Suprapubic skin (tissue), 4 donors: Measurements from ENCODE around the gene RCHY1. TPM values are rescaled to one million over a fixed set of nuclear protein-coding genes. Genes with fewer than 3 reads are reported as not detected.
"Not testable (repeated sequence)": the region's sequence is repeated elsewhere in the genome, so short reads cannot be mapped to it uniquely, and the experiment has no call there.

Experiments used
- DNase-seq, 2 donors: peaks; one replicate each; pipeline ENCODE4 v3.0.0-alpha.2; 2019; ENCODE audit warnings: low spot score in 2 of 2
- H3K27ac ChIP-seq: fragments of 200-600 bp; sonication (generic); one replicate; pipeline ENCODE4 v1.5.1; 2019
- H3K27me3 ChIP-seq: fragments of 200-600 bp; sonication (generic); one replicate; pipeline ENCODE4 v1.5.1; 2019
- H3K36me3 ChIP-seq: fragments of 200-600 bp; sonication (generic); one replicate; pipeline ENCODE4 v1.5.1; 2019
- H3K4me1 ChIP-seq: fragments of 200-600 bp; sonication (generic); one replicate; pipeline ENCODE4 v1.5.1; 2019
- H3K4me3 ChIP-seq: fragments of 200-600 bp; sonication (generic); one replicate; pipeline ENCODE4 v1.5.1; 2019; ENCODE audit warnings: mild to moderate bottlenecking
- H3K9me3 ChIP-seq: fragments of 200-600 bp; sonication (generic); one replicate; pipeline ENCODE4 v1.5.1; 2019
- CTCF ChIP-seq, 2 donors: fragments of 200-600 bp in 1 of 2; fragments of 450-650 bp in 1 of 2; sonication (generic) in 1 of 2; IDR thresholded peaks; one replicate each; pipeline ENCODE4 v1.5.1; 2016 to 2019; ENCODE audit warnings: antibody characterized with exemption in 2 of 2, mild to moderate bottlenecking in 1 of 2, moderate library complexity in 1 of 2
- EP300 ChIP-seq: sonication (generic); formaldehyde crosslinking; IDR thresholded peaks from one replicate; pipeline ENCODE4 v1.6.1; 2017; ENCODE audit warnings: antibody characterized with exemption
- POLR2A ChIP-seq, 2 donors: fragments of 450-650 bp; IDR thresholded peaks; one replicate each; pipeline ENCODE4 v1.6.1; 2017; ENCODE audit warnings: antibody characterized with exemption in 2 of 2, mild to moderate bottlenecking in 2 of 2, moderate library complexity in 2 of 2
- POLR2AphosphoS5 ChIP-seq, 3 donors: sonication (generic); formaldehyde crosslinking; IDR thresholded peaks; one replicate each; pipeline ENCODE4 v1.6.1; 2017; ENCODE audit warnings: antibody characterized with exemption in 3 of 3
- WGBS: methylation state at CpG from one replicate; pipeline ENCODE4 v1.1.5; 2018; 5-methylcytosine and 5-hydroxymethylcytosine counted together
- total RNA-seq, 4 donors: library from RNA; depleted of rRNA; stranded (reverse); fragments of >200 nt; gene quantifications; one replicate each; pipeline ENCODE4 v1.1.0, GENCODE V29; 2016

Gene RCHY1
- total RNA-seq, 4 donors from 2014 or later, result 11.4 to 24.2 (median 20.6) TPM

DNA sequence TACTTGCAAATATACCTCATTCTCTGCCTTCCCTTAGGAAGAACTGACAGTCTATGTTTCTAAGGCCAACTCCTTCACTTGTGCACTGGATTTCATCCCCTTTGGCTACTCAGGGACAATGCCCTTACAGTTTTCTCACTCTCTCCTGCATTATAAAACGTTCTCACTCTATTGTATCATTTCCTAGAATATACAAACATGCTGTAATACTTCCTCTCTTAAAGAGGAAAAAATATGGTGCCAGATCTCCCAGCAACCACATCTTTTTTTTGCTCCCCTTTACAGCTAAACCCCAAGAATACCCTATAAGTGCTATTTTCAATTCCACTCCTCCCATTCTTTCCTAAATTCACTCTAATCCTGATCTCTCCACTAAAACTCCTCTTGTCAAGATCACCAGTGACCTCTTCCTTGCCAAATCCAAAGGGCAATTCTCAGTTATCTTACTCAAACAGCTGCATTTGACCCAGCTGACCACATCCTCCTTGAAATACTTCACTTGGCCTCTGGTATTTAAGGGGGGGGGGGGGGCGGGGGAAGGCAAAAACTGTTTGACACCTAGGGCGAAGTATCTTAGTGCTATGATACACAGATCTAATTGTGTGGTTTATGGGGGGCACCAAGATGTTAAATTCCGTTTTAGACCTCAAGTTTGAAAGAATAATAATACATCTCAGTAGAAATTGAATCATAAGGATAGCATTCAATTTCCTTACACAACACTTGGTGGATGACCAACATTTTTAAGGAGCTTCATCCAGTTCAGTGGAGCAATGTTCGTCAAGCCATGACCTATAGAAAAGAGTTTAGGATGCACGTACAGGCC lies 1.6 kb downstream of the RCHY1 start:
- H3K4me3 ChIP-seq, result peak overlapping the region; percentile 90
- TF ChIP-seq EP300, result no peak
- peaks cover 13% of the 10 kb centered on the region for H3K36me3 ChIP-seq
- H3K4me1 ChIP-seq, result peaks cover 59% of the 10 kb centered on the region
- H3K9me3 ChIP-seq, result no peaks in the 10 kb centered on the region
- WGBS, result 39% methylated on average over 6 of the region's 6 CpGs
- peak overlapping the region; percentile 98 for H3K27ac ChIP-seq
- no peak for DNase-seq
- no peaks in the 10 kb centered on the region for H3K27me3 ChIP-seq

GRCh38 chr4:75511841-75512240 lies 2.4 kb downstream of the RCHY1 start:
- no peak for DNase-seq
- H3K4me3 ChIP-seq, result peak overlapping the region; percentile 90
- H3K4me1 ChIP-seq, result peaks cover 59% of the 10 kb centered on the region
- no peak for TF ChIP-seq POLR2A (IDR thresholded peaks at IDR 0.05)
- no peak for TF ChIP-seq POLR2AphosphoS5 (IDR thresholded peaks at IDR 0.05)
- no peak for TF ChIP-seq EP300
- TF ChIP-seq CTCF (IDR thresholded peaks at IDR 0.05), result no peak
- H3K36me3 ChIP-seq, result peaks cover 12% of the 10 kb centered on the region
- H3K9me3 ChIP-seq, result no peaks in the 10 kb centered on the region
- 49% methylated on average over 3 of the region's 3 CpGs for WGBS
- H3K27me3 ChIP-seq, result no peaks in the 10 kb centered on the region
- no peak overlapping the region for H3K27ac ChIP-seq

DNA sequence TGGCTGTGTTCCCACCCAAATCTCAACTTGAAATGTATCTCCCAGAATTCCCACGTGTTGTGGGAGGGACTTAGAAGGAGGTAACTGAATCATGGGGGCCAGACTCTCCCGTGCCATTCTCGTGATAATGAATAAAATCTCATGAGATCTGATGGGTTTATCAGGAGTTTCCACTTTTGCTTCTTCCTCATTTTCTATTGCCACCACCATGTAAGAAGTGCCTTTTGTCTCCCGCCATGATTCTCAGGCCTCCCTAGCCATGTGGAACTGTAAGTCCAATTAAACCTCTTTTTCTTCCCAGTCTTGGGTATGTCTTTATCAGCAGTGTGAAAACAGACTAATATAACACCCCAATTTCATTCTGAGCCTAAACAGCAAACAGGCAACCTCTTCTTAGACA lies 4.6 kb downstream of the RCHY1 start:
- H3K4me1 ChIP-seq, result peaks cover 45% of the 10 kb centered on the region
- 84% methylated on average over 4 of the region's 4 CpGs for WGBS
- H3K27me3 ChIP-seq, DNase-seq, H3K4me3 ChIP-seq, H3K9me3 ChIP-seq, H3K27ac ChIP-seq: not testable (repeated sequence)
- peaks cover 22% of the 10 kb centered on the region for H3K36me3 ChIP-seq

GRCh38 chr4:75505630-75506029 lies 8.6 kb downstream of the RCHY1 start:
- no peaks in the 10 kb centered on the region for H3K27me3 ChIP-seq
- WGBS, result 98% methylated on average over 2 of the region's 2 CpGs
- no peak for DNase-seq
- H3K27ac ChIP-seq, result no peak overlapping the region
- H3K4me1 ChIP-seq, result peaks cover 15% of the 10 kb centered on the region
- H3K9me3 ChIP-seq, result no peaks in the 10 kb centered on the region
- no peak overlapping the region for H3K4me3 ChIP-seq
- TF ChIP-seq POLR2AphosphoS5 (IDR thresholded peaks at IDR 0.05), result no peak
- TF ChIP-seq EP300, result no peak
- TF ChIP-seq POLR2A (IDR thresholded peaks at IDR 0.05), result no peak
- no peak for TF ChIP-seq CTCF (IDR thresholded peaks at IDR 0.05)
- H3K36me3 ChIP-seq, result peaks cover 22% of the 10 kb centered on the region

- H3K4me3 ChIP-seq, result no peak overlapping the region
- 90% methylated on average over 2 of the region's 2 CpGs for WGBS
- no peak for TF ChIP-seq POLR2A (IDR thresholded peaks at IDR 0.05)
- no peak for TF ChIP-seq CTCF (IDR thresholded peaks at IDR 0.05)
- no peak for TF ChIP-seq POLR2AphosphoS5 (IDR thresholded peaks at IDR 0.05)
- no peak for TF ChIP-seq EP300
- no peaks in the 10 kb centered on the region for H3K9me3 ChIP-seq
- H3K27ac ChIP-seq, result no peak overlapping the region
- DNase-seq, result no peak
- no peaks in the 10 kb centered on the region for H3K4me1 ChIP-seq
- H3K36me3 ChIP-seq, result peaks cover 33% of the 10 kb centered on the region
- H3K27me3 ChIP-seq, result no peaks in the 10 kb centered on the region
Measured at GRCh38 chr4:75502671-75503070, 11.5 kb downstream of the RCHY1 start.

DNA sequence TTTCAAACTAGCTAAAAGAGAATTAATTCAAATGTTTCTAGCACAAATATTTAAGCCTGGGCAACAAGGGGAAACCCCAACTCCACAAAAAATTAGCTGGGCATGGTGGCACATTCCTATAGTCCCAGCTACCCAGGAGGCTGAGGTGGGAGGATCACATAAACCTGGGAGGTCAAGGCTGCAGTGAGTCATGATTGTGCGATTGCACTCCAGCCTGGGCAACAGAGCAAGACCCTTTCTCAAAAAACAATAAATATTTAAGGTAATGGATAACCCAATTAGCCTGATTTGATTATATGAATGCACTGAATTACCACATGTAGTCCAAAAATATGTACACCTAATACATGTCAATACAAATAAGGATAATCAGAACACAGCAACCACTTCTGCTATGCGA lies 14.3 kb downstream of the RCHY1 start:
- peaks cover 17% of the 10 kb centered on the region for H3K36me3 ChIP-seq
- WGBS, result 98% methylated on average over 2 of the region's 2 CpGs
- DNase-seq, result no peak

More for the DNA sequence above, 14.3 kb downstream of the RCHY1 start:
- TF ChIP-seq EP300 (no peak), CTCF (IDR thresholded peaks at IDR 0.05) (no peak), POLR2A (IDR thresholded peaks at IDR 0.05) (no peak)
- Histone ChIP-seq H3K27ac (no peak overlapping the region), H3K4me1 (no peaks in the 10 kb centered on the region), H3K9me3 (no peaks in the 10 kb centered on the region), H3K4me3 (no peak overlapping the region), H3K27me3 (no peaks in the 10 kb centered on the region)
